K562 (cell line): ENCODE measurements around the gene PAIP2. TPM values are rescaled to one million over a fixed set of nuclear protein-coding genes. Genes with fewer than 3 reads are reported as not detected.

ENCODE experiments used
- ASH1L ChIP-seq: fragments of 450-650 bp; IDR thresholded peaks from 2 replicates; pipeline ENCODE4 v1.6.1; 2018; ENCODE audit warnings: borderline replicate concordance, mild to moderate bottlenecking, low read depth; ENCODE audit not compliant: partially characterized antibody
- CCAR2 ChIP-seq: fragments of 200-400 bp; formaldehyde crosslinking; IDR thresholded peaks from 2 replicates; pipeline ENCODE4 v1.6.1; 2017; ENCODE audit warnings: mild to moderate bottlenecking, low read depth, low read length
- CREB3 ChIP-seq: fragments of 450-650 bp; conservative IDR thresholded peaks from 2 replicates; pipeline ENCODE4 v1.6.1; 2016; ENCODE audit warnings: missing genetic modification characterization, low read depth, mild to moderate bottlenecking, missing compliant biosample characterization, moderate library complexity
- CREBBP ChIP-seq: IDR thresholded peaks from one replicate; pipeline ENCODE4 v1.6.1; 2012; ENCODE audit warnings: low read depth, mild to moderate bottlenecking, control low read depth, inconsistent platforms, low read length
- ETS2 ChIP-seq: IDR thresholded peaks from 2 replicates; pipeline ENCODE4 v1.6.1; 2016; ENCODE audit warnings: borderline replicate concordance, missing genetic modification characterization, mild to moderate bottlenecking, moderate library complexity, missing compliant biosample characterization; ENCODE audit not compliant: poor library complexity, severe bottlenecking
- FOXJ3 ChIP-seq: sonication (generic); formaldehyde crosslinking; IDR thresholded peaks from 2 replicates; pipeline ENCODE4 v1.4.0; 2020; ENCODE audit warnings: mild to moderate bottlenecking, missing genetic modification reagents
- HNRNPLL ChIP-seq: fragments of 200-400 bp; formaldehyde crosslinking; IDR thresholded peaks from 2 replicates; pipeline ENCODE4 v1.6.1; 2017; ENCODE audit warnings: low read length, low read depth, mild to moderate bottlenecking; ENCODE audit not compliant: poor library complexity, severe bottlenecking
- KDM2B ChIP-seq: fragments of 250-450 bp; sonication (Bioruptor Pico); IDR thresholded peaks from 2 replicates; pipeline ENCODE4 v1.8.0; 2021; ENCODE audit warnings: mild to moderate bottlenecking, moderate library complexity
- KDM5B ChIP-seq: fragments of 200-600 bp; sonication (generic); IDR thresholded peaks from 2 replicates; pipeline ENCODE4 v1.6.1; 2012; ENCODE audit warnings: low read depth, mild to moderate bottlenecking, moderate library complexity, low read length, control low read depth, inconsistent platforms; ENCODE audit not compliant: insufficient replicate concordance
- LEF1 ChIP-seq: fragments of 450-650 bp; IDR thresholded peaks from 2 replicates; pipeline ENCODE4 v1.6.1; 2016; ENCODE audit warnings: mild to moderate bottlenecking
- MCM2 ChIP-seq: fragments of 450-650 bp; IDR thresholded peaks from 2 replicates; pipeline ENCODE4 v1.6.1; 2017; ENCODE audit warnings: low read depth, mild to moderate bottlenecking
- NCOA4 ChIP-seq: fragments of 450-650 bp; IDR thresholded peaks from 2 replicates; pipeline ENCODE4 v1.6.1; 2018; ENCODE audit warnings: mild to moderate bottlenecking; ENCODE audit not compliant: partially characterized antibody
- RBM25 ChIP-seq: fragments of 200-400 bp; formaldehyde crosslinking; IDR thresholded peaks from 2 replicates; pipeline ENCODE4 v1.6.1; 2018; ENCODE audit warnings: low read length, low read depth, moderate library complexity; ENCODE audit not compliant: severe bottlenecking
- RFX5 ChIP-seq: IDR thresholded peaks from 2 replicates; pipeline ENCODE4 v1.6.1; 2011; ENCODE audit warnings: low read depth, mild to moderate bottlenecking, improper control_type of control experiment, low read length
- SMAD3 ChIP-seq: fragments of 450-650 bp; formaldehyde crosslinking; conservative IDR thresholded peaks from 2 replicates; pipeline ENCODE4 v1.4.0; 2020; ENCODE audit warnings: mild to moderate bottlenecking
- SMC3 ChIP-seq: conservative IDR thresholded peaks from 2 replicates; pipeline ENCODE4 v1.6.1; 2011; ENCODE audit warnings: low read depth, low read length, improper control_type of control experiment; ENCODE audit not compliant: insufficient read depth
- SNAPC5 ChIP-seq: fragments of 250-450 bp; sonication (Bioruptor Pico); IDR thresholded peaks from 2 replicates; pipeline ENCODE4 v1.8.0; 2021; ENCODE audit warnings: moderate library complexity, mild to moderate bottlenecking, inconsistent platforms
- TAF15 ChIP-seq: fragments of 200-400 bp; formaldehyde crosslinking; IDR thresholded peaks from 2 replicates; pipeline ENCODE4 v1.6.1; 2017; ENCODE audit warnings: mild to moderate bottlenecking, low read depth, low read length, moderate library complexity
- TCF3 ChIP-seq: sonication (generic); formaldehyde crosslinking; IDR thresholded peaks from 2 replicates; pipeline ENCODE4 v1.4.0; 2020; ENCODE audit warnings: mild to moderate bottlenecking, missing genetic modification reagents
- TCFL5 ChIP-seq: fragments of 250-450 bp; sonication (Bioruptor Pico); conservative IDR thresholded peaks from 2 replicates; pipeline ENCODE4 v1.6.1; 2021; ENCODE audit warnings: mild to moderate bottlenecking, moderate library complexity, matching md5 sums
- TGIF2 ChIP-seq: sonication (generic); formaldehyde crosslinking; IDR thresholded peaks from 2 replicates; pipeline ENCODE4 v1.8.1; 2022; ENCODE audit warnings: mild to moderate bottlenecking, missing genetic modification reagents, moderate library complexity
- USF2 ChIP-seq: sonication (generic); formaldehyde crosslinking; IDR thresholded peaks from 2 replicates; pipeline ENCODE4 v1.5.0; 2020; ENCODE audit warnings: missing genetic modification reagents
- ZNF274 ChIP-seq: IDR thresholded peaks from 2 replicates; pipeline ENCODE4 v1.6.1; 2011; ENCODE audit warnings: low read depth, mild to moderate bottlenecking, low read length, moderate library complexity, borderline replicate concordance
- ZNF445 ChIP-seq: fragments of 250-450 bp; sonication (Bioruptor Pico); IDR thresholded peaks from 2 replicates; pipeline ENCODE4 v1.4.0; 2020; ENCODE audit warnings: low read depth, mild to moderate bottlenecking, moderate library complexity
- ZNF764 ChIP-seq: fragments of 250-450 bp; sonication (Bioruptor Pico); IDR thresholded peaks from 2 replicates; pipeline ENCODE4 v1.4.0; 2020; ENCODE audit warnings: low read depth, mild to moderate bottlenecking, moderate library complexity
- ZNF778 ChIP-seq: fragments of 450-650 bp; formaldehyde crosslinking; IDR thresholded peaks from 2 replicates; pipeline ENCODE4 v1.4.0; 2020; ENCODE audit warnings: mild to moderate bottlenecking, moderate library complexity
- polyA plus RNA-seq, 8 experiments: library from polyadenylated mRNA; depleted of rRNA in 4 of 8; stranded (reverse) in 5 of 8; unstranded in 3 of 8; fragments of >200 nt; fragmentation: Nextera tagmentation in 2 of 8; fragmentation: Illumina TruSeq in 1 of 8; extraction: Ambion mirVana in 2 of 8; extraction: Trizol in 1 of 8; gene quantifications; 2 replicates each; pipeline versions ENCODE4 v1.2.1 to v1.2.3, GENCODE V29; 2011 to 2014; ENCODE audit warnings: inconsistent platforms in 1 of 8, missing spikeins in 1 of 8
- total RNA-seq, 7 experiments: library from RNA; depleted of rRNA in 6 of 7; stranded (reverse); fragments of >200 nt in 6 of 7; fragmentation: Illumina TruSeq in 2 of 7; extraction: Trizol in 2 of 7; gene quantifications; 2 replicates each; pipeline versions ENCODE4 v1.2.1 to v1.2.3, GENCODE V29; 2011 to 2021; ENCODE audit warnings: low replicate concordance in 1 of 7
- TF ChIP-seq, protein P1 (sequence below): sonication (generic); formaldehyde crosslinking; IDR thresholded peaks from 2 replicates; pipeline ENCODE4 v1.8.1; 2022; ENCODE audit warnings: missing genetic modification reagents

PAIP2 gene
- total and polyA plus RNA-seq, 9 of the 15 experiments (the other 6 are each of a cell fraction or from before 2014, with no cell fraction given), result 78.3 to 187 (median 128) TPM

DNA sequence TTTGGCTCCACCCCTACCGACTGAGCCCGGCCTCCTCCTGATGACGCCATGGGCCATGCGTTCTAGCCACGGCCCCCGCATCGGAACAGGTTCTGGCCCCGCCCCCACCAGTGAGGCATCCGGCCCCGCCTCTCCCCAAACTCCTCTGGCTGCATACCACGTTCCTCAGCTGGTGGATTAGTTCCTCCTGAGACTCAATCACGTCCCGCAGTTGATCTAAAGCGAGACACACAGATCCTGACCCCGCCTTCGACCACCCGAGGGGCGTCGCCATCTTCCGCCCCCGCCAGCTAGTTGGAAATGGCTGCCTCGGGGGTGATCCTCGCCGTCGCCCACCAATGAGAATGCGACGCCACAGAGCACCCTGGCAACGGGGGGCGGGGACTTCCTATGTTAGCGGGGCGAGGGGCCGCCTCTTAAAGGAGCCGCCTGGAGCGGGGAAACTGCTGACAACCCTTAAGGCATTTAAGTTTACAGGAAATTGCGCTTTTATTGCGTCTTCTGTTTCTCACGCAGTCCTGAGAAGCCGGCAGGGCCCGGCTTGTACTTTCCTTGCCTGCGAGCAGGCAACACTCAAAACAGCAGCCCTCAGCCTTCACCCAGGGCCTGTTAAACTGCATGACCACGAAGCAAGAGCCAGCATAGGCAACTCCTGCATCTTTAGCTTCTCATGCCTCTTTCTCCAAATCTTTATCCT lies 62.3 kb downstream of the PAIP2 start, which contains the start of gene SPATA24 (continued):
- no peak for TF ChIP-seq ZNF764 (CRISPR knock-in tag)
- TF ChIP-seq TAF15, result no peak
- no peak for TF ChIP-seq HNRNPLL
- no peak for TF ChIP-seq TCFL5 (CRISPR knock-in tag)
- no peak for TF ChIP-seq USF2 (CRISPR knock-in tag)
- TF ChIP-seq RFX5, result no peak
- no peak for TF ChIP-seq RBM25
- no peak for TF ChIP-seq SNAPC5 (CRISPR knock-in tag)
- no peak for TF ChIP-seq ZNF274
- no peak for TF ChIP-seq NCOA4
- peak; percentile 62; the same call in 1 of the 2 replicates for TF ChIP-seq CREB3 (tag)
- TF ChIP-seq TCF3, result 0 out of 2 replicates have a peak, but pooled peaks have one; percentile 2
- no peak for TF ChIP-seq KDM2B (CRISPR knock-in tag)
- TF ChIP-seq FOXJ3 (CRISPR knock-in tag), result no peak
- TF ChIP-seq CREBBP, result no peak
- peak; percentile 38 for TF ChIP-seq ASH1L
- TF ChIP-seq TGIF2 (CRISPR knock-in tag), result no peak
- no peak for TF ChIP-seq ZNF778 (CRISPR knock-in tag)
- no peak for TF ChIP-seq SMAD3 (CRISPR knock-in tag)
- no peak for TF ChIP-seq SMC3
- no peak for TF ChIP-seq ETS2 (tag)
- no peak for TF ChIP-seq KDM5B
- TF ChIP-seq MCM2, result no peak
- no peak for TF ChIP-seq CCAR2
- TF ChIP-seq LEF1, result no peak
- TF ChIP-seq, protein P1, sequence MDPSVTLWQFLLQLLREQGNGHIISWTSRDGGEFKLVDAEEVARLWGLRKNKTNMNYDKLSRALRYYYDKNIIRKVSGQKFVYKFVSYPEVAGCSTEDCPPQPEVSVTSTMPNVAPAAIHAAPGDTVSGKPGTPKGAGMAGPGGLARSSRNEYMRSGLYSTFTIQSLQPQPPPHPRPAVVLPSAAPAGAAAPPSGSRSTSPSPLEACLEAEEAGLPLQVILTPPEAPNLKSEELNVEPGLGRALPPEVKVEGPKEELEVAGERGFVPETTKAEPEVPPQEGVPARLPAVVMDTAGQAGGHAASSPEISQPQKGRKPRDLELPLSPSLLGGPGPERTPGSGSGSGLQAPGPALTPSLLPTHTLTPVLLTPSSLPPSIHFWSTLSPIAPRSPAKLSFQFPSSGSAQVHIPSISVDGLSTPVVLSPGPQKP, result no peak
- TF ChIP-seq ZNF445 (CRISPR knock-in tag), result no peak
